ENCODE measurements around the gene ITIH3. TPM values are rescaled to one million over a fixed set of nuclear protein-coding genes. Genes with fewer than 3 reads are reported as not detected.

ITIH3 gene
- total RNA-seq, 1 donor from 2014 or later = 0.59 TPM

DNA sequence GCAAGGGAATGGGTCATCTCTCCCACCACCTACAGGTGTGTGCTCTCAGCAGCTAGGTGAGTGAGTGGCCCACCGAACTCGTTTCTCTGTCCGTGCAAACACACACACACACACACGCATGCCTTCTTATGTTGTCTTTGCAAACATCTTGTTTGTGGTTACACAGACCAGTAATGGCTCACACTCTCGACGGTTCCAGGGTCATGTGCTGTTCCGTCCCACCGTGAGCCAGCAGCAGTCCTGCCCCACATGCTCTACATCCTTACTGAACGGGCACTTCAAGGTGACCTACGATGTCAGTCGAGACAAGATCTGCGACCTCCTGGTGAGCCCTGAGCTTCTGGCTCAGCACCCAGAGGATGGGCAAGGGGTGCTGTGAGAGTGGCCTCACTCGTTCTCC is 12.9 kb upstream of the ITIH3 start:
- no peaks in the 10 kb centered on the region for H3K9me3 Mint-ChIP-seq (ENCODE audit: unreplicated experiment)
- TF ChIP-seq, protein P1, sequence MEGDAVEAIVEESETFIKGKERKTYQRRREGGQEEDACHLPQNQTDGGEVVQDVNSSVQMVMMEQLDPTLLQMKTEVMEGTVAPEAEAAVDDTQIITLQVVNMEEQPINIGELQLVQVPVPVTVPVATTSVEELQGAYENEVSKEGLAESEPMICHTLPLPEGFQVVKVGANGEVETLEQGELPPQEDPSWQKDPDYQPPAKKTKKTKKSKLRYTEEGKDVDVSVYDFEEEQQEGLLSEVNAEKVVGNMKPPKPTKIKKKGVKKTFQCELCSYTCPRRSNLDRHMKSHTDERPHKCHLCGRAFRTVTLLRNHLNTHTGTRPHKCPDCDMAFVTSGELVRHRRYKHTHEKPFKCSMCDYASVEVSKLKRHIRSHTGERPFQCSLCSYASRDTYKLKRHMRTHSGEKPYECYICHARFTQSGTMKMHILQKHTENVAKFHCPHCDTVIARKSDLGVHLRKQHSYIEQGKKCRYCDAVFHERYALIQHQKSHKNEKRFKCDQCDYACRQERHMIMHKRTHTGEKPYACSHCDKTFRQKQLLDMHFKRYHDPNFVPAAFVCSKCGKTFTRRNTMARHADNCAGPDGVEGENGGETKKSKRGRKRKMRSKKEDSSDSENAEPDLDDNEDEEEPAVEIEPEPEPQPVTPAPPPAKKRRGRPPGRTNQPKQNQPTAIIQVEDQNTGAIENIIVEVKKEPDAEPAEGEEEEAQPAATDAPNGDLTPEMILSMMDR (IDR thresholded peaks at IDR 0.05) = no peak
- peaks cover 26% of the 10 kb centered on the region for H3K27me3 Mint-ChIP-seq (ENCODE audit: unreplicated experiment)

DNA sequence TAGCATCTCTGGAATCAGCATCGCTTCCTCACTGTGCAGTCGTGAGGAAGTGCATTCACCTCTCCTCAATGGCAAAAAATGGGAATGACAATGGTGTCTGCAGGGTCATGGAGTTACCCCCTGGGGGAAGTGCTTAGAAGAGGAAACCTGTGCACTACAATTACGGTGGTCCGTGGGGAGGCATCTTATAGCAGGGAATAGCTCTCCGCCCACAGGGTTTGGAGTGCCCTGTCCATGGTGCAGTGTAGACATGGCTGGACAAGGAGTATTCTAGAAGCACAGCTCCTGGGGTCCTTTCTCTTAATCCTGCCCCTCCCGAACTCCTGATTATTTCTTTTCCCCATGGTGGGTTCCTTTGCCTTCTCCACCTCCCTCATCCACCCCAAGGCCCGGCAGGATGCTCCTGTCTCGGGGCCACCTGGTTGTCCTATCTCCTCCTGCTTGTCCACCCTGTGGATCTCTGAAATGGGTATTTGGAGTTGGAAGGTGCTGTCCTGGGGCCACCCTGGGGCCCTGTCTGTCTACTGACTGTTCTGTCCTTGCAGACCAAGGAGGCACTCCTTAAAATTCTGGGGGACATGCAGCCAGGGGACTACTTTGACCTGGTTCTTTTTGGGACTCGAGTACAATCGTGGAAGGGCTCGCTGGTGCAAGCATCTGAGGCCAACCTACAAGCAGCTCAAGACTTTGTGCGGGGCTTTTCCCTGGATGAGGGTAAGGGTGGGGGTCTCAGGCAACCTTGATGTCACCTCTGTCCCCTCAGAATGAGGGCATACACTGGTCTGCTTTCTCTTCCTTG is 12.0 kb upstream of the ITIH3 start:
- H3K36me3 Mint-ChIP-seq (ENCODE audit: unreplicated experiment) = no peaks in the 10 kb centered on the region
- H3K27ac Mint-ChIP-seq (ENCODE audit: unreplicated experiment) = no peak overlapping the region
- no peaks in the 10 kb centered on the region for H3K9me3 Mint-ChIP-seq (ENCODE audit: unreplicated experiment)
- H3K4me3 Mint-ChIP-seq (ENCODE audit: unreplicated experiment) = no peak overlapping the region
- peaks cover 26% of the 10 kb centered on the region for H3K27me3 Mint-ChIP-seq (ENCODE audit: unreplicated experiment)
- TF ChIP-seq, protein P1 (IDR thresholded peaks at IDR 0.05) = no peak
- H3K4me1 Mint-ChIP-seq (ENCODE audit: unreplicated experiment) = no peaks in the 10 kb centered on the region
- DNase-seq (ENCODE audit: extremely low spot score, unreplicated experiment) = no peak

More for the DNA sequence above, 12.9 kb upstream of the ITIH3 start:
- Mint-ChIP-seq H3K4me3 (ENCODE audit: unreplicated experiment) (no peak overlapping the region), H3K36me3 (ENCODE audit: unreplicated experiment) (no peaks in the 10 kb centered on the region), H3K4me1 (ENCODE audit: unreplicated experiment) (no peaks in the 10 kb centered on the region), H3K27ac (ENCODE audit: unreplicated experiment) (no peak overlapping the region)
- DNase-seq (ENCODE audit: extremely low spot score, unreplicated experiment) = no peak

DNA sequence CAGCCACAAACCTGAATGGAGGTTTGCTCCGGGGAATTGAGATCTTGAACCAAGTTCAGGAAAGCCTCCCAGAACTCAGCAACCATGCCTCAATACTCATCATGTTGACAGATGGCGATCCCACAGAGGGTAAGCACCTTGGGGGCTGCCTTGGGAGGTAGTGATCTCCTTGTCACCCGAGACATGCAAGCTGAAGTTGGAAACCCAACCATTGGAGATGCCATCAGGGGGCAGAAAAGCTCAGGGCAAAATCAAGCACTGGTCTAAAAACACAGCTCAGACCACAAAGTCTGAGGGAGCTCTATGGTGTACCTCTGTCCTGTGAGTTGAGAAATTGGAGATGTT is 11.4 kb upstream of the ITIH3 start:
- TF ChIP-seq, protein P1 (IDR thresholded peaks at IDR 0.05) = no peak
- H3K9me3 Mint-ChIP-seq (ENCODE audit: unreplicated experiment) = no peaks in the 10 kb centered on the region
- no peaks in the 10 kb centered on the region for H3K36me3 Mint-ChIP-seq (ENCODE audit: unreplicated experiment)
- no peak overlapping the region for H3K27ac Mint-ChIP-seq (ENCODE audit: unreplicated experiment)
- DNase-seq (ENCODE audit: extremely low spot score, unreplicated experiment) = no peak
- H3K4me3 Mint-ChIP-seq (ENCODE audit: unreplicated experiment) = no peak overlapping the region
- H3K27me3 Mint-ChIP-seq (ENCODE audit: unreplicated experiment) = peaks cover 26% of the 10 kb centered on the region
- no peaks in the 10 kb centered on the region for H3K4me1 Mint-ChIP-seq (ENCODE audit: unreplicated experiment)

DNA sequence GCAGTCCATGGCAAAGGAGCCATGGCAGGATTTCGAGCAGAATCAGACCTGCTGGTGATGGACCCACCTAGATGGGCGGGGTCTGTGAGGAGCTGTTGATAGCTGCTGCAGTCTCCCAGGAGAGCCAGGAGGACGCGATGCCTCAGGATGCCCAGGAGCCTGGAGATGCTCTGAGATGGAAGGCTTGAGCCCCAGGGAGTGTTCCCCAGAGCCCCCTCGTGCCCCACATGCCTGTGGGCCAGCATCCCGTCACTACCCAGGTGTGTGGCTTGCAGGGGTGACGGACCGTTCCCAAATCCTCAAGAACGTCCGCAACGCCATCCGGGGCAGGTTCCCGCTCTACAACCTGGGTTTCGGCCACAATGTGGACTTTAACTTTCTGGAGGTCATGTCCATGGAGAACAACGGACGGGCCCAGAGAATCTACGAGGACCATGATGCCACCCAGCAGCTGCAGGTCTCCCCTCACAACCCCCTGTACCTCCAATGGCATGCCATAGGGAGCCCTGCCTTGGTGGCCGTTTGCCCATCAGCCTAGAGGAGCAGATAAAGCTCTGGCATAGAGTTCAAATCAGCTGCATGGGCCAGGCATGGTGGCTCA is 10.5 kb upstream of the ITIH3 start:
- TF ChIP-seq, protein P1 (IDR thresholded peaks at IDR 0.05) = no peak
- DNase-seq (ENCODE audit: extremely low spot score, unreplicated experiment) = no peak
- Mint-ChIP-seq H3K4me1 (ENCODE audit: unreplicated experiment) (no peaks in the 10 kb centered on the region), H3K4me3 (ENCODE audit: unreplicated experiment) (no peak overlapping the region), H3K9me3 (ENCODE audit: unreplicated experiment) (no peaks in the 10 kb centered on the region), H3K27ac (ENCODE audit: unreplicated experiment) (no peak overlapping the region), H3K36me3 (ENCODE audit: unreplicated experiment) (no peaks in the 10 kb centered on the region), H3K27me3 (ENCODE audit: unreplicated experiment) (peaks cover 26% of the 10 kb centered on the region)

DNA sequence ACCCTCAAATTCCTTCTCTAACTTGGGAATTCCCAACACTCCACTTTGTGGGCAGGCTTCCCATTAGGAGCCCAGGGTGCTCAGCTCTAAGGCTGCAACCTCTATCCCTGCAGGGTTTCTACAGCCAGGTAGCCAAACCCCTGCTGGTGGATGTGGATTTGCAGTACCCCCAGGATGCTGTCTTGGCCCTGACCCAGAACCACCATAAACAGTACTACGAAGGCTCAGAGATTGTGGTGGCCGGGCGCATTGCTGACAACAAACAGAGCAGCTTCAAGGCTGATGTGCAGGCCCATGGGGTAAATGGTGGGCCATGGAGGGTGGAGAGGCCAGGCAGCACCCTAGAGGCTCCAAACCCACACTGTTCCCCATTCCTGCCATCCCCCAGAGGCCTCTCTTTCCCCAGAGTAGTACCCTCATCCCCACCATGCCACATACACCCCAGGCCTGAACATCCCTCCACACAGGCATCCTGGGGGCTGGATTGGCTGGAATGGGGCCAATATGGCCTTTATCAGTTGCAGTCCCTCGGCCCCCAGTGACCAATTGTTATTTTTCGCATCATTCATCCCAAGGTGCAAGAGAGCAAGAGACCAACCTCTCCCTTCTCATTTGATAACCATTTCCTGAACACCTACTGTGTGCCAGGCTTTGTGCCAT is 9.5 kb upstream of the ITIH3 start:
- no peaks in the 10 kb centered on the region for H3K36me3 Mint-ChIP-seq (ENCODE audit: unreplicated experiment)
- H3K27me3 Mint-ChIP-seq (ENCODE audit: unreplicated experiment) = peaks cover 26% of the 10 kb centered on the region
- no peak for DNase-seq (ENCODE audit: extremely low spot score, unreplicated experiment)
- TF ChIP-seq, protein P1 (IDR thresholded peaks at IDR 0.05) = no peak
- no peaks in the 10 kb centered on the region for H3K4me1 Mint-ChIP-seq (ENCODE audit: unreplicated experiment)
- H3K4me3 Mint-ChIP-seq (ENCODE audit: unreplicated experiment) = no peak overlapping the region
- H3K27ac Mint-ChIP-seq (ENCODE audit: unreplicated experiment) = no peak overlapping the region
- H3K9me3 Mint-ChIP-seq (ENCODE audit: unreplicated experiment) = no peaks in the 10 kb centered on the region

All from osteocyte (in vitro differentiated cells).